ENCODE results near the gene RAB3C.

- TF ChIP-seq CTCF (IDR thresholded peaks at IDR 0.05) (no peak), POLR2A (IDR thresholded peaks at IDR 0.05) (no peak)
Measured at GRCh38 chr5:58834242-58835225, 251.7 kb downstream of the RAB3C start.

Measured in Peyer's patch (tissue), 4 donors.